SK-N-SH treated with all-trans-retinoic acid at 6 μM for 48 hours (cell line): ENCODE data around the gene GPC6.

Source experiments
- ATAC-seq: fragments of 200-7000 bp; cut with Tn5 transposase; 3 replicates; pipeline ENCODE4 v1.9.1; 2020; ENCODE audit warnings: mild to moderate bottlenecking, moderate library complexity
- BACH2 ChIP-seq: fragments of 250-450 bp; sonication (Bioruptor Pico); IDR thresholded peaks from 2 replicates; pipeline ENCODE4 v1.9.0; 2021; ENCODE audit warnings: mild to moderate bottlenecking, borderline replicate concordance
- CREB5 ChIP-seq: fragments of 250-450 bp; sonication (Bioruptor Pico); IDR thresholded peaks from 2 replicates; pipeline ENCODE4 v1.5.1; 2020; ENCODE audit warnings: low read depth, mild to moderate bottlenecking, moderate library complexity
- CSDC2 ChIP-seq: fragments of 250-450 bp; sonication (Bioruptor Pico); IDR thresholded peaks from 2 replicates; pipeline ENCODE4 v1.5.0; 2020; ENCODE audit warnings: mild to moderate bottlenecking, moderate library complexity
- CSRNP3 ChIP-seq: fragments of 250-450 bp; sonication (Bioruptor Pico); IDR thresholded peaks from 2 replicates; pipeline ENCODE4 v1.5.1; 2021; ENCODE audit warnings: mild to moderate bottlenecking, moderate library complexity
- ISL1 ChIP-seq: fragments of 250-450 bp; sonication (Bioruptor Pico); IDR thresholded peaks from 2 replicates; pipeline ENCODE4 v2.1.2; 2022; ENCODE audit warnings: mild to moderate bottlenecking, moderate library complexity
- OSR1 ChIP-seq: fragments of 250-450 bp; sonication (Bioruptor Pico); IDR thresholded peaks from 2 replicates; pipeline ENCODE4 v1.8.0; 2022; ENCODE audit warnings: moderate library complexity, mild to moderate bottlenecking, inconsistent platforms
- PATZ1 ChIP-seq: fragments of 250-450 bp; sonication (Bioruptor Pico); IDR thresholded peaks from 2 replicates; pipeline ENCODE4 v1.8.0; 2020; ENCODE audit warnings: mild to moderate bottlenecking, moderate library complexity, borderline replicate concordance
- POU6F1 ChIP-seq: fragments of 250-450 bp; sonication (Bioruptor Pico); IDR thresholded peaks from 2 replicates; pipeline ENCODE4 v1.8.0; 2021; ENCODE audit warnings: low read depth, mild to moderate bottlenecking, moderate library complexity, borderline replicate concordance
- PPARA ChIP-seq: fragments of 250-450 bp; sonication (Bioruptor Pico); IDR thresholded peaks from 2 replicates; pipeline ENCODE4 v1.5.0; 2020; ENCODE audit warnings: mild to moderate bottlenecking, borderline replicate concordance
- SNAI2 ChIP-seq: fragments of 250-450 bp; sonication (Bioruptor Pico); IDR thresholded peaks from 2 replicates; pipeline ENCODE4 v1.5.0; 2020; ENCODE audit warnings: mild to moderate bottlenecking, moderate library complexity
- TCF4 ChIP-seq: fragments of 250-450 bp; sonication (Bioruptor Pico); IDR thresholded peaks from 2 replicates; pipeline ENCODE4 v1.8.0; 2021; ENCODE audit warnings: mild to moderate bottlenecking, moderate library complexity, borderline replicate concordance
- TSHZ2 ChIP-seq: fragments of 250-450 bp; sonication (Bioruptor Pico); IDR thresholded peaks from 2 replicates; pipeline ENCODE4 v1.5.0; 2020; ENCODE audit warnings: mild to moderate bottlenecking, moderate library complexity
- ZC3H10 ChIP-seq: fragments of 250-450 bp; sonication (Bioruptor Pico); IDR thresholded peaks from 2 replicates; pipeline ENCODE4 v1.5.1; 2021; ENCODE audit warnings: mild to moderate bottlenecking, moderate library complexity
- ZFP3 ChIP-seq: fragments of 250-450 bp; sonication (Bioruptor Pico); IDR thresholded peaks from 2 replicates; pipeline ENCODE4 v1.5.0; 2020; ENCODE audit warnings: mild to moderate bottlenecking, moderate library complexity
- ZFP30 ChIP-seq: fragments of 450-650 bp; formaldehyde crosslinking; IDR thresholded peaks from 2 replicates; pipeline ENCODE4 v1.5.0; 2022; ENCODE audit warnings: mild to moderate bottlenecking, moderate library complexity
- ZNF565 ChIP-seq: fragments of 450-650 bp; formaldehyde crosslinking; conservative IDR thresholded peaks from 2 replicates; pipeline ENCODE4 v1.5.0; 2020; ENCODE audit warnings: low read depth, mild to moderate bottlenecking, moderate library complexity

Gene GPC6

GRCh38 chr13:93562676-93563075, 336.1 kb downstream of the GPC6 start:
- TF ChIP-seq PATZ1 (CRISPR knock-in tag), result no peak
- TF ChIP-seq PPARA (CRISPR knock-in tag), result no peak
- no peak for TF ChIP-seq ISL1
- TF ChIP-seq ZNF565 (CRISPR knock-in tag), result no peak
- TF ChIP-seq BACH2, result no peak
- ATAC-seq, result no peak

- ATAC-seq, result no peak
- no peak for TF ChIP-seq TCF4
- no peak for TF ChIP-seq SNAI2 (CRISPR knock-in tag)
- TF ChIP-seq CREB5 (CRISPR knock-in tag), result no peak
- TF ChIP-seq TSHZ2 (CRISPR knock-in tag), result no peak
- TF ChIP-seq OSR1 (CRISPR knock-in tag), result no peak
- no peak for TF ChIP-seq CSRNP3 (CRISPR knock-in tag)
- no peak for TF ChIP-seq ZNF565 (CRISPR knock-in tag)
- no peak for TF ChIP-seq POU6F1
- TF ChIP-seq ISL1, result no peak
- TF ChIP-seq ZFP30 (CRISPR knock-in tag), result no peak
Measured at GRCh38 chr13:93577105-93577504, 350.5 kb downstream of the GPC6 start.

GRCh38 chr13:93589788-93590187, 363.2 kb downstream of the GPC6 start:
- ATAC-seq, result no peak
- no peak for TF ChIP-seq CREB5 (CRISPR knock-in tag)
- no peak for TF ChIP-seq POU6F1
- TF ChIP-seq TCF4, result no peak
- no peak for TF ChIP-seq PPARA (CRISPR knock-in tag)
- no peak for TF ChIP-seq CSRNP3 (CRISPR knock-in tag)
- no peak for TF ChIP-seq ZC3H10 (CRISPR knock-in tag)
- TF ChIP-seq TSHZ2 (CRISPR knock-in tag), result no peak
- TF ChIP-seq SNAI2 (CRISPR knock-in tag), result no peak
- TF ChIP-seq PATZ1 (CRISPR knock-in tag), result no peak
- no peak for TF ChIP-seq ZFP3
- TF ChIP-seq ZNF565 (CRISPR knock-in tag), result no peak
- no peak for TF ChIP-seq BACH2
- TF ChIP-seq ISL1, result no peak
- TF ChIP-seq CSDC2, result no peak
